K562 (cell line): ENCODE results near the gene EFEMP2. TPM values are rescaled to one million over a fixed set of nuclear protein-coding genes. Genes with fewer than 3 reads are reported as not detected.

Experiments used
- DPF2 ChIP-seq: fragments of 450-650 bp; IDR thresholded peaks from 2 replicates; pipeline ENCODE4 v1.6.1; 2016
- ESRRB ChIP-seq: fragments of 250-450 bp; sonication (Bioruptor Pico); IDR thresholded peaks from 2 replicates; pipeline ENCODE4 v1.5.0; 2020; ENCODE audit warnings: mild to moderate bottlenecking, moderate library complexity, borderline replicate concordance
- HLTF ChIP-seq: fragments of 450-650 bp; IDR thresholded peaks from 2 replicates; pipeline ENCODE4 v1.6.1; 2016
- HMGN3 ChIP-seq: IDR thresholded peaks from 2 replicates; pipeline ENCODE4 v1.6.1; 2011; ENCODE audit warnings: borderline replicate concordance, low read depth, mild to moderate bottlenecking, mixed read lengths, low read length; ENCODE audit not compliant: insufficient read length; ENCODE audit errors: extremely low read depth
- KDM4B ChIP-seq, 2 experiments: fragments of 450-650 bp in 1 of 2; sonication (generic) in 1 of 2; IDR thresholded peaks; 2 replicates each; pipeline ENCODE4 v1.6.1; 2016 to 2017; ENCODE audit warnings: borderline replicate concordance in 2 of 2, antibody characterized with exemption in 1 of 2, low read depth in 1 of 2, mild to moderate bottlenecking in 1 of 2
- LEF1 ChIP-seq: fragments of 450-650 bp; IDR thresholded peaks from 2 replicates; pipeline ENCODE4 v1.6.1; 2016; ENCODE audit warnings: mild to moderate bottlenecking
- MECOM ChIP-seq: fragments of 250-450 bp; sonication (Bioruptor Pico); IDR thresholded peaks from 2 replicates; pipeline ENCODE4 v1.8.0; 2022; ENCODE audit warnings: inconsistent platforms
- MLX ChIP-seq, 2 experiments: fragments of 450-650 bp in 1 of 2; sonication (generic) in 1 of 2; formaldehyde crosslinking; conservative IDR thresholded peaks; 2 replicates each; pipeline versions ENCODE4 v1.4.0 to v1.8.1; 2020 to 2022; ENCODE audit warnings: mild to moderate bottlenecking in 1 of 2, missing genetic modification reagents in 1 of 2
- MXI1 ChIP-seq: IDR thresholded peaks from 2 replicates; pipeline ENCODE4 v1.6.1; 2011; ENCODE audit warnings: low read depth, mild to moderate bottlenecking, improper control_type of control experiment, low read length
- NEUROD1 ChIP-seq: fragments of 150-350 bp; IDR thresholded peaks from 2 replicates; pipeline ENCODE4 v1.6.1; 2014; ENCODE audit warnings: borderline replicate concordance, low read length, low read depth; ENCODE audit not compliant: partially characterized antibody
- NFIC ChIP-seq: fragments of 450-650 bp; IDR thresholded peaks from 2 replicates; pipeline ENCODE4 v1.6.1; 2017; ENCODE audit warnings: mild to moderate bottlenecking, inconsistent platforms
- PCBP2 ChIP-seq: fragments of 200-400 bp; formaldehyde crosslinking; IDR thresholded peaks from 2 replicates; pipeline ENCODE4 v1.6.1; 2018; ENCODE audit warnings: low read length, low read depth, mild to moderate bottlenecking, moderate library complexity; ENCODE audit not compliant: poor library complexity, severe bottlenecking
- PURB ChIP-seq: sonication (generic); formaldehyde crosslinking; IDR thresholded peaks from 2 replicates; pipeline ENCODE4 v1.9.0; 2021; ENCODE audit warnings: low read depth, mild to moderate bottlenecking, missing genetic modification reagents
- RBFOX2 ChIP-seq: fragments of 200-400 bp; formaldehyde crosslinking; IDR thresholded peaks from 2 replicates; pipeline ENCODE4 v1.6.1; 2017; ENCODE audit warnings: low read depth, mild to moderate bottlenecking, low read length, moderate library complexity
- RBM34 ChIP-seq: fragments of 200-400 bp; formaldehyde crosslinking; IDR thresholded peaks from 2 replicates; pipeline ENCODE4 v1.6.1; 2018; ENCODE audit warnings: low read length, borderline replicate concordance; ENCODE audit not compliant: insufficient read depth
- TAF9B ChIP-seq: fragments of 450-650 bp; IDR thresholded peaks from 2 replicates; pipeline ENCODE4 v1.6.1; 2018; ENCODE audit warnings: mild to moderate bottlenecking; ENCODE audit not compliant: partially characterized antibody
- TCF3 ChIP-seq: sonication (generic); formaldehyde crosslinking; IDR thresholded peaks from 2 replicates; pipeline ENCODE4 v1.4.0; 2020; ENCODE audit warnings: mild to moderate bottlenecking, missing genetic modification reagents
- ZFX ChIP-seq: sonication (generic); formaldehyde crosslinking; IDR thresholded peaks from 2 replicates; pipeline ENCODE4 v1.8.0; 2022; ENCODE audit warnings: mild to moderate bottlenecking, missing genetic modification reagents, moderate library complexity
- ZNF212 ChIP-seq: fragments of 450-650 bp; formaldehyde crosslinking; IDR thresholded peaks from 2 replicates; pipeline ENCODE4 v1.4.0; 2020; ENCODE audit warnings: mild to moderate bottlenecking
- ZNF324 ChIP-seq: fragments of 250-450 bp; sonication (Bioruptor Pico); IDR thresholded peaks from 2 replicates; pipeline ENCODE4 v1.4.0; 2020; ENCODE audit warnings: mild to moderate bottlenecking
- polyA plus RNA-seq, 8 experiments: library from polyadenylated mRNA; depleted of rRNA in 4 of 8; stranded (reverse) in 5 of 8; unstranded in 3 of 8; fragments of >200 nt; fragmentation: Nextera tagmentation in 2 of 8; fragmentation: Illumina TruSeq in 1 of 8; extraction: Ambion mirVana in 2 of 8; extraction: Trizol in 1 of 8; gene quantifications; 2 replicates each; pipeline versions ENCODE4 v1.2.1 to v1.2.3, GENCODE V29; 2011 to 2014; ENCODE audit warnings: inconsistent platforms in 1 of 8, missing spikeins in 1 of 8
- total RNA-seq, 7 experiments: library from RNA; depleted of rRNA in 6 of 7; stranded (reverse); fragments of >200 nt in 6 of 7; fragmentation: Illumina TruSeq in 2 of 7; extraction: Trizol in 2 of 7; gene quantifications; 2 replicates each; pipeline versions ENCODE4 v1.2.1 to v1.2.3, GENCODE V29; 2011 to 2021; ENCODE audit warnings: low replicate concordance in 1 of 7
- TF ChIP-seq, protein P1 (sequence below), 2 experiments: fragments of 450-650 bp; conservative IDR thresholded peaks; 2 replicates each; pipeline ENCODE4 v1.6.1; 2017; ENCODE audit warnings: mild to moderate bottlenecking in 2 of 2, moderate library complexity in 2 of 2
- TF ChIP-seq, protein P2 (sequence below): fragments of 250-450 bp; sonication (Bioruptor Pico); IDR thresholded peaks from 2 replicates; pipeline ENCODE4 v1.5.0; 2020; ENCODE audit warnings: mild to moderate bottlenecking, borderline replicate concordance

Gene EFEMP2
- total and polyA plus RNA-seq, 9 of the 15 experiments (the other 6 are each of a cell fraction or from before 2014, with no cell fraction given): 0.07 to 2.9 (median 0.69) TPM; not detected in 1

DNA sequence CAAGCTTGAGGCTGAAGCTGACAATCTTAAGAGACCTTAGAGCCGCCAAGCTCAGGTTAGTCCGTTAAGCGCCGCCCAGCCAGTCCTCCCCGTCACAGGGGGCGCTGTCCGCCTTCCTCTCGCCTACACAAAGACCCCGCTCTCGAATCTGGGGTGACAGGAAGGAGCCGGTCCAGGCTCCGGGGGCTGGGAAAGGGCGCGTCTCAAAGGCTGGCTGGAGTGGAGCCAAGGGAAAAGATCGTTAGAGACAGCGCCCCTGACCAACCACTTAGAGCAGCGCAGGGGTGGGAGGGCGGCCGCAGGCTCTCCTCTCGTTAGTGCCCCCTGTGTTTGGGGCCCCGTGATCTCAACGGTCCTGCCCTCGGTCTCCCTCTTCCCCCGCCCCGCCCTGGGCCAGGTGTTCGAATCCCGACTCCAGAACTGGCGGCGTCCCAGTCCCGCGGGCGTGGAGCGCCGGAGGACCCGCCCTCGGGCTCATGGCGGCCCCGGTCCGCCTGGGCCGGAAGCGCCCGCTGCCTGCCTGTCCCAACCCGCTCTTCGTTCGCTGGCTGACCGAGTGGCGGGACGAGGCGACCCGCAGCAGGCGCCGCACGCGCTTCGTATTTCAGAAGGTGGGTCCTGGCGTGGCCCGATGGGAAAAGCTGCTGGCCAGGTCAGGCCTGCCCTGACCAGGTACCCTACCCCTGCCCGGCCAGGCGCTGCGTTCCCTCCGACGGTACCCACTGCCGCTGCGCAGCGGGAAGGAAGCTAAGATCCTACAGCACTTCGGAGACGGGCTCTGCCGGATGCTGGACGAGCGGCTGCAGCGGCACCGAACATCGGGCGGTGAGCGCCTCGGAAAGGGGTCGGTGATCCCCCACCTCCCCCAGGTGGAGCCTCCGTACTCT lies 12.1 kb downstream of the EFEMP2 start, which contains the start of gene MUS81 (continued):
- TF ChIP-seq ZNF324 (CRISPR knock-in tag) (no peak), HLTF (no peak), MECOM (no peak), PURB (CRISPR knock-in tag) (no peak), KDM4B (IDR thresholded peaks at IDR 0.05; ENCODE audit: borderline replicate concordance in 2 of 2, low read depth in 1 of 2) (peak in 1 of 2 experiments; percentile 69; a peak in 1 of 4 replicates), MXI1 (no peak), ZFX (CRISPR knock-in tag) (peak; percentile 76), RBM34 (no peak), NFIC (peak; percentile 98), ZNF212 (CRISPR knock-in tag) (peak; percentile 42; the same call in 1 of the 2 replicates), NEUROD1 (peak; percentile 51), TCF3 (CRISPR knock-in tag) (0 out of 2 replicates have a peak, but pooled peaks have one; percentile 13), HMGN3 (peak; percentile 94), PCBP2 (no peak), TAF9B (peak; percentile 82), DPF2 (no peak), ESRRB (CRISPR knock-in tag) (no peak), RBFOX2 (peak; percentile 95), MLX (CRISPR knock-in tag; conservative IDR thresholded peaks at IDR 0.05) (peak in 1 of 2 experiments; percentile 80; a peak in 1 of 4 replicates), LEF1 (peak; percentile 57; the same call in 1 of the 2 replicates)
- TF ChIP-seq, protein P1, sequence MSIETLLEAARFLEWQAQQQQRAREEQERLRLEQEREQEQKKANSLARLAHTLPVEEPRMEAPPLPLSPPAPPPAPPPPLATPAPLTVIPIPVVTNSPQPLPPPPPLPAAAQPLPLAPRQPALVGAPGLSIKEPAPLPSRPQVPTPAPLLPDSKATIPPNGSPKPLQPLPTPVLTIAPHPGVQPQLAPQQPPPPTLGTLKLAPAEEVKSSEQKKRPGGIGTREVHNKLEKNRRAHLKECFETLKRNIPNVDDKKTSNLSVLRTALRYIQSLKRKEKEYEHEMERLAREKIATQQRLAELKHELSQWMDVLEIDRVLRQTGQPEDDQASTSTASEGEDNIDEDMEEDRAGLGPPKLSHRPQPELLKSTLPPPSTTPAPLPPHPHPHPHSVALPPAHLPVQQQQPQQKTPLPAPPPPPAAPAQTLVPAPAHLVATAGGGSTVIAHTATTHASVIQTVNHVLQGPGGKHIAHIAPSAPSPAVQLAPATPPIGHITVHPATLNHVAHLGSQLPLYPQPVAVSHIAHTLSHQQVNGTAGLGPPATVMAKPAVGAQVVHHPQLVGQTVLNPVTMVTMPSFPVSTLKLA (conservative IDR thresholded peaks at IDR 0.05): peak; percentile 66 to 82
- TF ChIP-seq, protein P2, sequence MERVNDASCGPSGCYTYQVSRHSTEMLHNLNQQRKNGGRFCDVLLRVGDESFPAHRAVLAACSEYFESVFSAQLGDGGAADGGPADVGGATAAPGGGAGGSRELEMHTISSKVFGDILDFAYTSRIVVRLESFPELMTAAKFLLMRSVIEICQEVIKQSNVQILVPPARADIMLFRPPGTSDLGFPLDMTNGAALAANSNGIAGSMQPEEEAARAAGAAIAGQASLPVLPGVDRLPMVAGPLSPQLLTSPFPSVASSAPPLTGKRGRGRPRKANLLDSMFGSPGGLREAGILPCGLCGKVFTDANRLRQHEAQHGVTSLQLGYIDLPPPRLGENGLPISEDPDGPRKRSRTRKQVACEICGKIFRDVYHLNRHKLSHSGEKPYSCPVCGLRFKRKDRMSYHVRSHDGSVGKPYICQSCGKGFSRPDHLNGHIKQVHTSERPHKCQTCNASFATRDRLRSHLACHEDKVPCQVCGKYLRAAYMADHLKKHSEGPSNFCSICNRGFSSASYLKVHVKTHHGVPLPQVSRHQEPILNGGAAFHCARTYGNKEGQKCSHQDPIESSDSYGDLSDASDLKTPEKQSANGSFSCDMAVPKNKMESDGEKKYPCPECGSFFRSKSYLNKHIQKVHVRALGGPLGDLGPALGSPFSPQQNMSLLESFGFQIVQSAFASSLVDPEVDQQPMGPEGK (CRISPR knock-in tag): no peak
